K562 (cell line): ENCODE data around the gene TMEM209. TPM values are rescaled to one million over a fixed set of nuclear protein-coding genes. Genes with fewer than 3 reads are reported as not detected.

Source experiments
- ARID2 ChIP-seq: fragments of 450-650 bp; IDR thresholded peaks from 2 replicates; pipeline ENCODE4 v1.6.1; 2017; ENCODE audit warnings: antibody characterized with exemption, mild to moderate bottlenecking
- ARID3A ChIP-seq: IDR thresholded peaks from 2 replicates; pipeline ENCODE4 v1.6.1; 2012; ENCODE audit warnings: low read depth, low read length, improper control_type of control experiment, borderline replicate concordance
- BCLAF1 ChIP-seq, 2 experiments: fragments of 450-650 bp in 1 of 2; IDR thresholded peaks; 2 replicates each; pipeline ENCODE4 v1.6.1; 2011 to 2017; ENCODE audit warnings: low read depth in 2 of 2, antibody characterized with exemption in 1 of 2, borderline replicate concordance in 1 of 2, low read length in 1 of 2, mild to moderate bottlenecking in 1 of 2, mixed read lengths in 1 of 2; ENCODE audit not compliant: control insufficient read depth in 1 of 2
- BMI1 ChIP-seq: fragments of 150-350 bp; IDR thresholded peaks from 2 replicates; pipeline ENCODE4 v1.6.1; 2014; ENCODE audit warnings: low read length
- CHD1 ChIP-seq: fragments of 200-600 bp; sonication (generic); IDR thresholded peaks from one replicate; pipeline ENCODE4 v1.6.1; 2012; ENCODE audit warnings: mild to moderate bottlenecking, moderate library complexity, low read length, inconsistent platforms
- IRF1 ChIP-seq: sonication (generic); formaldehyde crosslinking; IDR thresholded peaks from 2 replicates; pipeline ENCODE4 v1.8.0; 2022; ENCODE audit warnings: missing genetic modification reagents, mild to moderate bottlenecking, borderline replicate concordance
- MCM2 ChIP-seq: fragments of 450-650 bp; IDR thresholded peaks from 2 replicates; pipeline ENCODE4 v1.6.1; 2017; ENCODE audit warnings: low read depth, mild to moderate bottlenecking
- MTA3 ChIP-seq: fragments of 450-650 bp; formaldehyde crosslinking; IDR thresholded peaks from 2 replicates; pipeline ENCODE4 v1.6.1; 2017; ENCODE audit warnings: mild to moderate bottlenecking, borderline replicate concordance
- RAD51 ChIP-seq: fragments of 450-650 bp; IDR thresholded peaks from 2 replicates; pipeline ENCODE4 v1.7.1; 2016; ENCODE audit warnings: low read depth, mild to moderate bottlenecking, borderline replicate concordance
- RFX1 ChIP-seq: fragments of 450-650 bp; IDR thresholded peaks from 2 replicates; pipeline ENCODE4 v1.6.1; 2016; ENCODE audit warnings: mild to moderate bottlenecking, moderate library complexity
- RFX7 ChIP-seq: fragments of 250-450 bp; sonication (Bioruptor Pico); IDR thresholded peaks from 2 replicates; pipeline ENCODE4 v1.5.1; 2021; ENCODE audit warnings: mild to moderate bottlenecking
- SRSF3 ChIP-seq: fragments of 200-400 bp; formaldehyde crosslinking; IDR thresholded peaks from 2 replicates; pipeline ENCODE4 v1.6.1; 2016; ENCODE audit warnings: mild to moderate bottlenecking, low read length, moderate library complexity; ENCODE audit not compliant: insufficient read depth
- TEAD2 ChIP-seq: fragments of 450-650 bp; IDR thresholded peaks from 2 replicates; pipeline ENCODE4 v1.6.1; 2016; ENCODE audit warnings: missing genetic modification characterization, control low read depth, missing compliant biosample characterization
- VEZF1 ChIP-seq: fragments of 200-800 bp; sonication (Bioruptor generic); IDR thresholded peaks from 2 replicates; pipeline ENCODE4 v1.6.1; 2017; ENCODE audit warnings: missing genetic modification characterization, missing compliant biosample characterization
- ZEB2 ChIP-seq: fragments of 450-650 bp; IDR thresholded peaks from 2 replicates; pipeline ENCODE4 v1.6.1; 2016
- ZNF140 ChIP-seq: fragments of 250-450 bp; sonication (Bioruptor Pico); IDR thresholded peaks from 2 replicates; pipeline ENCODE4 v1.8.0; 2021; ENCODE audit warnings: moderate library complexity, mild to moderate bottlenecking, inconsistent platforms
- ZNF518B ChIP-seq: fragments of 250-450 bp; sonication (Bioruptor Pico); IDR thresholded peaks from 2 replicates; pipeline ENCODE4 v1.5.0; 2021; ENCODE audit warnings: mild to moderate bottlenecking, moderate library complexity
- polyA plus RNA-seq, 8 experiments: library from polyadenylated mRNA; depleted of rRNA in 4 of 8; stranded (reverse) in 5 of 8; unstranded in 3 of 8; fragments of >200 nt; fragmentation: Nextera tagmentation in 2 of 8; fragmentation: Illumina TruSeq in 1 of 8; extraction: Ambion mirVana in 2 of 8; extraction: Trizol in 1 of 8; gene quantifications; 2 replicates each; pipeline versions ENCODE4 v1.2.1 to v1.2.3, GENCODE V29; 2011 to 2014; ENCODE audit warnings: inconsistent platforms in 1 of 8, missing spikeins in 1 of 8
- total RNA-seq, 7 experiments: library from RNA; depleted of rRNA in 6 of 7; stranded (reverse); fragments of >200 nt in 6 of 7; fragmentation: Illumina TruSeq in 2 of 7; extraction: Trizol in 2 of 7; gene quantifications; 2 replicates each; pipeline versions ENCODE4 v1.2.1 to v1.2.3, GENCODE V29; 2011 to 2021; ENCODE audit warnings: low replicate concordance in 1 of 7

The TMEM209 gene
- total and polyA plus RNA-seq, 9 of the 15 experiments (the other 6 are each of a cell fraction or from before 2014, with no cell fraction given): 36.8 to 116 (median 76.6) TPM

GRCh38 chr7:130242198-130243014, 37.2 kb upstream of the TMEM209 start (continued):
- TF ChIP-seq RAD51 (no peak), BMI1 (no peak), MTA3 (peak; percentile 77), ZNF140 (CRISPR knock-in tag) (no peak), ARID3A (no peak), MCM2 (no peak), VEZF1 (CRISPR knock-in tag) (no peak), TEAD2 (no peak), BCLAF1 (IDR thresholded peaks at IDR 0.05; ENCODE audit: borderline replicate concordance in 1 of 2, control insufficient read depth in 1 of 2, low read depth in 2 of 2, low read length in 1 of 2) (no peak), RFX1 (no peak), IRF1 (no peak), ZNF518B (CRISPR knock-in tag) (no peak), SRSF3 (no peak), CHD1 (no peak), ZEB2 (peak; percentile 79), ARID2 (peak; percentile 60; the same call in 1 of the 2 replicates), RFX7 (CRISPR knock-in tag) (no peak)
